IMR-90 (cell line): ENCODE data around the gene TUB. TPM values are rescaled to one million over a fixed set of nuclear protein-coding genes. Genes with fewer than 3 reads are reported as not detected.

Experiments used
- ATAC-seq: fragments of 200-7000 bp; cut with Tn5 transposase; 2 replicates; pipeline ENCODE4 v1.9.1; 2020; ENCODE audit warnings: low read depth, mild to moderate bottlenecking, moderate library complexity
- BruUV-seq: library from RNA; stranded (reverse); fragments of 400-500 nt; replicated peaks from 2 replicates; lab custom pipeline; 2021; lab: Mats Ljungman, UMichigan
- CTCF ChIA-PET: fragments of 300-600 bp; formaldehyde crosslinking; extraction: SDS; loops from one replicate; lab custom pipeline; 2021; ENCODE audit warnings: antibody characterized with exemption; lab: Yijun Ruan, JAX
- POLR2A ChIA-PET: fragments of 300-600 bp; sonication (Branson Sonifier 250); formaldehyde crosslinking; loops from one replicate; lab custom pipeline; 2022; ENCODE audit warnings: antibody characterized with exemption; ENCODE audit not compliant: unreplicated experiment; lab: Charles Lee
- DNase-seq: peaks from one replicate; pipeline ENCODE4 v3.0.0; 2013
- H2AFZ ChIP-seq: replicated peaks from 2 replicates; pipeline ENCODE3; 2013; ENCODE audit warnings: low read length, mild to moderate bottlenecking; ENCODE audit not compliant: poor library complexity
- H2AK5ac ChIP-seq: 2 replicates; pipeline ENCODE4 v1.6.1; 2013; ENCODE audit warnings: low read depth, low read length, inconsistent platforms
- H2AK9ac ChIP-seq: replicated peaks from 2 replicates; pipeline ENCODE3; 2013; ENCODE audit warnings: mild to moderate bottlenecking, low read depth, low read length, moderate library complexity; ENCODE audit not compliant: poor library complexity
- H2BK120ac ChIP-seq: 2 replicates; pipeline ENCODE4 v1.6.1; 2013; ENCODE audit warnings: low read depth, low read length, inconsistent platforms
- H2BK15ac ChIP-seq: 3 replicates; pipeline ENCODE4 v1.6.1; 2013; ENCODE audit warnings: low read depth, low read length, inconsistent platforms
- H2BK20ac ChIP-seq: 2 replicates; pipeline ENCODE4 v1.6.1; 2013; ENCODE audit warnings: low read depth, mild to moderate bottlenecking, inconsistent platforms, low read length, moderate library complexity
- H2BK5ac ChIP-seq: 2 replicates; pipeline ENCODE4 v1.6.1; 2013; ENCODE audit warnings: mild to moderate bottlenecking, low read depth, low read length, inconsistent platforms; ENCODE audit not compliant: poor library complexity, severe bottlenecking
- H3K14ac ChIP-seq: replicated peaks from 2 replicates; pipeline ENCODE4 v1.6.1; 2013; ENCODE audit warnings: low read depth, low read length, inconsistent platforms
- H3K18ac ChIP-seq: 2 replicates; pipeline ENCODE4 v1.6.1; 2013; ENCODE audit warnings: low read depth, low read length, control low read depth
- H3K23ac ChIP-seq: 2 replicates; pipeline ENCODE4 v1.6.1; 2013; ENCODE audit warnings: low read depth, low read length, inconsistent platforms
- H3K27ac ChIP-seq: 2 replicates; pipeline ENCODE4 v1.5.1; 2013; ENCODE audit warnings: mild to moderate bottlenecking, control low read depth, low read length; ENCODE audit not compliant: insufficient read depth
- H3K27me3 ChIP-seq: 2 replicates; pipeline ENCODE4 v1.6.1; 2013; ENCODE audit warnings: low read length; ENCODE audit not compliant: control insufficient read depth, insufficient read depth
- H3K36me3 ChIP-seq: 2 replicates; pipeline ENCODE4 v1.6.1; 2013; ENCODE audit warnings: low read length, mixed read lengths; ENCODE audit not compliant: control insufficient read depth, insufficient read depth
- H3K4ac ChIP-seq: 2 replicates; pipeline ENCODE4 v1.6.1; 2013; ENCODE audit warnings: low read depth, low read length, inconsistent platforms
- H3K4me1 ChIP-seq: 2 replicates; pipeline ENCODE4 v1.6.1; 2013; ENCODE audit warnings: low read length, mixed read lengths; ENCODE audit not compliant: control insufficient read depth, insufficient read depth
- H3K4me2 ChIP-seq: 2 replicates; pipeline ENCODE4 v1.6.1; 2013; ENCODE audit warnings: low read depth, mild to moderate bottlenecking, control low read depth, low read length, moderate library complexity
- H3K4me3 ChIP-seq: 2 replicates; pipeline ENCODE4 v1.5.1; 2013; ENCODE audit warnings: low read depth, mild to moderate bottlenecking, control low read depth, low read length, moderate library complexity; ENCODE audit not compliant: insufficient read depth
- H3K56ac ChIP-seq: 2 replicates; pipeline ENCODE4 v1.6.1; 2013; ENCODE audit warnings: low read length, inconsistent platforms; ENCODE audit not compliant: insufficient read depth; ENCODE audit errors: extremely low read depth
- H3K79me1 ChIP-seq, 2 experiments: 2 replicates each; pipeline ENCODE4 v1.6.1; 2013; ENCODE audit warnings: low read length in 2 of 2, inconsistent platforms in 1 of 2, low read depth in 1 of 2
- H3K9ac ChIP-seq: 2 replicates; pipeline ENCODE4 v1.6.1; 2013; ENCODE audit warnings: low read depth, low read length, control low read depth
- H3K9me1 ChIP-seq: 2 replicates; pipeline ENCODE4 v1.6.1; 2013; ENCODE audit warnings: low read length, inconsistent platforms; ENCODE audit not compliant: insufficient read depth
- H3K9me3 ChIP-seq: 2 replicates; pipeline ENCODE4 v1.6.1; 2013; ENCODE audit warnings: low read length; ENCODE audit not compliant: control insufficient read depth, insufficient read depth
- H4K20me1 ChIP-seq: 2 replicates; pipeline ENCODE4 v1.6.1; 2013; ENCODE audit warnings: low read length, inconsistent platforms; ENCODE audit not compliant: insufficient read depth
- H4K5ac ChIP-seq: 2 replicates; pipeline ENCODE4 v1.6.1; 2013; ENCODE audit warnings: mild to moderate bottlenecking, low read depth, low read length, control low read depth
- H4K8ac ChIP-seq, 2 experiments: 2 replicates each; pipeline ENCODE4 v1.6.1; 2013; ENCODE audit warnings: low read depth in 2 of 2, low read length in 2 of 2, control low read depth in 1 of 2, inconsistent platforms in 1 of 2
- H4K91ac ChIP-seq: 2 replicates; pipeline ENCODE4 v1.6.1; 2013; ENCODE audit warnings: low read depth, low read length, inconsistent platforms; ENCODE audit not compliant: insufficient read depth
- BHLHE40 ChIP-seq: fragments of 150-350 bp; IDR thresholded peaks from 2 replicates; pipeline ENCODE4 v1.6.1; 2016; ENCODE audit warnings: mild to moderate bottlenecking, low read depth, low read length
- CEBPB ChIP-seq: IDR thresholded peaks from 2 replicates; pipeline ENCODE4 v1.6.1; 2012; ENCODE audit warnings: low read depth, low read length, improper control_type of control experiment
- FOS ChIP-seq: fragments of 150-350 bp; IDR thresholded peaks from 2 replicates; pipeline ENCODE4 v1.6.1; 2016; ENCODE audit warnings: low read depth, low read length
- MAFK ChIP-seq: IDR thresholded peaks from 2 replicates; pipeline ENCODE4 v1.6.1; 2012; ENCODE audit warnings: low read depth, low read length, improper control_type of control experiment
- MAZ ChIP-seq: IDR thresholded peaks from 2 replicates; pipeline ENCODE4 v1.6.1; 2012; ENCODE audit warnings: low read depth, mild to moderate bottlenecking, low read length, improper control_type of control experiment, moderate library complexity, borderline replicate concordance
- NFE2L2 ChIP-seq: fragments of 150-350 bp; IDR thresholded peaks from 2 replicates; pipeline ENCODE4 v1.6.1; 2016; ENCODE audit warnings: low read depth, mild to moderate bottlenecking, low read length
- RAD21 ChIP-seq: IDR thresholded peaks from 2 replicates; pipeline ENCODE4 v1.6.1; 2012; ENCODE audit warnings: low read length, improper control_type of control experiment
- RFX5 ChIP-seq: IDR thresholded peaks from 2 replicates; pipeline ENCODE4 v1.8.0; 2012; ENCODE audit warnings: low read depth, mild to moderate bottlenecking, low read length, moderate library complexity
- SMC3 ChIP-seq: fragments of 150-350 bp; IDR thresholded peaks from 2 replicates; pipeline ENCODE4 v1.6.1; 2016; ENCODE audit warnings: low read depth, mild to moderate bottlenecking, antibody characterized with exemption, low read length, moderate library complexity
- USF2 ChIP-seq: fragments of 150-350 bp; IDR thresholded peaks from 2 replicates; pipeline ENCODE4 v1.6.1; 2017; ENCODE audit warnings: mild to moderate bottlenecking, antibody characterized with exemption, low read length, low read depth
- WGBS, 2 experiments: methylation state at CpG; one replicate each; pipeline versions ENCODE4 v1.1.5 to v1.1.7; 2013; ENCODE audit warnings: missing lambda C conversion rate in 2 of 2; ENCODE audit not compliant: insufficient read length in 1 of 2; ENCODE audit errors: extremely low coverage in 2 of 2; 5-methylcytosine and 5-hydroxymethylcytosine counted together
- dilution Hi-C: fragments of 300-500 bp; cut with HindIII; formaldehyde crosslinking; loops from one replicate; pipeline ENCODE4 v1.14.3; 2018; ENCODE audit warnings: low sequenced_read_pairs; ENCODE audit not compliant: unreplicated experiment
- in situ Hi-C: fragments of 300-500 bp; cut with MboI; formaldehyde crosslinking; loops from 3 replicates; pipeline ENCODE4 v1.14.3; 2019; ENCODE audit warnings: low sequenced_read_pairs, inconsistent platforms, mixed read lengths
- intact Hi-C: fragments of 100-400 bp; cut with micrococcal nuclease; formaldehyde crosslinking; loops from 2 replicates; pipeline ENCODE4 v1.10.0; 2022
- polyA plus RNA-seq, 3 experiments: library from polyadenylated mRNA; depleted of rRNA; stranded (reverse); fragments of >200 nt; gene quantifications; 2 replicates each; pipeline ENCODE4 v1.2.3, GENCODE V29; 2012; ENCODE audit warnings: low replicate concordance in 1 of 3
- total RNA-seq: library from RNA; depleted of rRNA; stranded (reverse); fragments of >200 nt; gene quantifications from 2 replicates; pipeline ENCODE4 v1.2.3, GENCODE V29; 2012
- TF ChIP-seq, protein P1 (sequence below): fragments of 150-350 bp; IDR thresholded peaks from 2 replicates; pipeline ENCODE4 v1.6.1; 2016; ENCODE audit warnings: low read depth, mild to moderate bottlenecking, low read length, moderate library complexity, borderline replicate concordance
- TF ChIP-seq, protein P2 (sequence below): conservative IDR thresholded peaks from 2 replicates; pipeline ENCODE4 v1.5.1; 2012; ENCODE audit warnings: mild to moderate bottlenecking, low read depth, low read length, improper control_type of control experiment

Gene TUB
- total and polyA plus RNA-seq, 2 of the 4 experiments (the other 2 are of a cell fraction), result 11.8 to 12.9 TPM

DNA sequence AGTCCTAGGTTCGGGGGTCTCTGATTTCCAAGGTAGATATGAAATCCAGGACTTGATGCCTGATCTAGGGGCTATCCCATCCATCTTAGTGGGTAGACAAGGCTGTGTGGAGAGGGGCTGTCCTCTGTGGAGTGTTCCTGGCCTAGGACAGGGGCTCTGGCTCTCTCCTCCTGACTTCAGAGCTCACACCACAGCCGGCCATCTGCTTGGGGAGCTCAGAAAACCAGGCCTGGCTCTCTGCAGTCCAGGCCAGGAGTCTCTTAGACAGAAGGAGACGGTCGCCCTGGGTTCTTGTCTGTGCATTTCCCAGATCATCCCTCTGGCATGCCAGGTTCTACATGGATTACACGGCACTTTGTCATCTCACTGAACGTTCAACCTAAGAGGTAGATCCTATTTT lies 17.9 kb downstream of the TUB start:
- POLR2A ChIA-PET, result no interaction called here

More for the DNA sequence above, 17.9 kb downstream of the TUB start:
- H3K79me1 ChIP-seq, result no peaks in the 10 kb centered on the region
- no peak overlapping the region for H2BK120ac ChIP-seq
- H3K9ac ChIP-seq, result no peak overlapping the region
- no peak overlapping the region for H2BK15ac ChIP-seq
- H2BK20ac ChIP-seq, result no peak overlapping the region
- H3K4ac ChIP-seq, result peak overlapping the region; percentile 41; the same call in 1 of the 2 replicates
- H4K8ac ChIP-seq, result peak overlapping the region in 1 of 2 experiments; percentile 42; a peak in 2 of 4 replicates
- TF ChIP-seq SMC3 (no peak), FOS (no peak), RFX5 (no peak), BHLHE40 (no peak), MAZ (no peak), MAFK (no peak), CEBPB (no peak), NFE2L2 (no peak), USF2 (no peak), RAD21 (no peak)
- TF ChIP-seq, protein P1, sequence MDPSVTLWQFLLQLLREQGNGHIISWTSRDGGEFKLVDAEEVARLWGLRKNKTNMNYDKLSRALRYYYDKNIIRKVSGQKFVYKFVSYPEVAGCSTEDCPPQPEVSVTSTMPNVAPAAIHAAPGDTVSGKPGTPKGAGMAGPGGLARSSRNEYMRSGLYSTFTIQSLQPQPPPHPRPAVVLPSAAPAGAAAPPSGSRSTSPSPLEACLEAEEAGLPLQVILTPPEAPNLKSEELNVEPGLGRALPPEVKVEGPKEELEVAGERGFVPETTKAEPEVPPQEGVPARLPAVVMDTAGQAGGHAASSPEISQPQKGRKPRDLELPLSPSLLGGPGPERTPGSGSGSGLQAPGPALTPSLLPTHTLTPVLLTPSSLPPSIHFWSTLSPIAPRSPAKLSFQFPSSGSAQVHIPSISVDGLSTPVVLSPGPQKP, result no peak
- TF ChIP-seq, protein P2, sequence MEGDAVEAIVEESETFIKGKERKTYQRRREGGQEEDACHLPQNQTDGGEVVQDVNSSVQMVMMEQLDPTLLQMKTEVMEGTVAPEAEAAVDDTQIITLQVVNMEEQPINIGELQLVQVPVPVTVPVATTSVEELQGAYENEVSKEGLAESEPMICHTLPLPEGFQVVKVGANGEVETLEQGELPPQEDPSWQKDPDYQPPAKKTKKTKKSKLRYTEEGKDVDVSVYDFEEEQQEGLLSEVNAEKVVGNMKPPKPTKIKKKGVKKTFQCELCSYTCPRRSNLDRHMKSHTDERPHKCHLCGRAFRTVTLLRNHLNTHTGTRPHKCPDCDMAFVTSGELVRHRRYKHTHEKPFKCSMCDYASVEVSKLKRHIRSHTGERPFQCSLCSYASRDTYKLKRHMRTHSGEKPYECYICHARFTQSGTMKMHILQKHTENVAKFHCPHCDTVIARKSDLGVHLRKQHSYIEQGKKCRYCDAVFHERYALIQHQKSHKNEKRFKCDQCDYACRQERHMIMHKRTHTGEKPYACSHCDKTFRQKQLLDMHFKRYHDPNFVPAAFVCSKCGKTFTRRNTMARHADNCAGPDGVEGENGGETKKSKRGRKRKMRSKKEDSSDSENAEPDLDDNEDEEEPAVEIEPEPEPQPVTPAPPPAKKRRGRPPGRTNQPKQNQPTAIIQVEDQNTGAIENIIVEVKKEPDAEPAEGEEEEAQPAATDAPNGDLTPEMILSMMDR, result no peak
- H3K9me3 ChIP-seq, result no peaks in the 10 kb centered on the region
- H4K91ac ChIP-seq, result no peak overlapping the region
- H3K27ac ChIP-seq, result no peak overlapping the region
- peak overlapping the region; percentile 46 for H2AFZ ChIP-seq
- DNase-seq, result peak; percentile 33
- peak; percentile 53 for ATAC-seq
- peak overlapping the region; percentile 25; the same call in 1 of the 2 replicates for H2AK5ac ChIP-seq
- H3K4me3 ChIP-seq, result no peak overlapping the region
- no peak overlapping the region for H3K56ac ChIP-seq
- H3K14ac ChIP-seq, result peak overlapping the region; percentile 2; the same call in 1 of the 2 replicates
- in situ Hi-C loops (loop anchor here (5.0 to 25.0 kb wide), 4 partner anchors 64 to 412 kb away; no protein-coding TSS in a partner anchor), dilution Hi-C loops (no loop called here), intact Hi-C loops (loop anchor here (1.0 to 10.0 kb wide), 6 partner anchors 66 to 424 kb away; partner anchors contain the start of genes CYB5R2 and LMO1)
- no peak overlapping the region for H3K4me2 ChIP-seq
- peaks cover 9% of the 10 kb centered on the region for H3K4me1 ChIP-seq
- H3K23ac ChIP-seq, result no peak overlapping the region
- H3K36me3 ChIP-seq, result peaks cover 31% of the 10 kb centered on the region
- CTCF ChIA-PET, result interaction anchor here (0.7 to 4.1 kb wide), 19 partner anchors 9 to 409 kb away, joined by 3 to 55 read pairs (median 5); partner anchors contain the start of gene EIF3F
- no peaks in the 10 kb centered on the region for H4K20me1 ChIP-seq
- BruUV-seq, result no TSS peak
- H3K27me3 ChIP-seq, result no peaks in the 10 kb centered on the region
- no peak overlapping the region for H4K5ac ChIP-seq
- H3K9me1 ChIP-seq, result no peaks in the 10 kb centered on the region
- no peak overlapping the region for H3K18ac ChIP-seq
- peak overlapping the region; percentile 56 for H2BK5ac ChIP-seq
- WGBS, 2 experiments, result no CpG with 5 or more reads among the region's 6 CpGs
- no peak overlapping the region for H2AK9ac ChIP-seq
